Measurements from ENCODE around the gene LRRC63.

DNA sequence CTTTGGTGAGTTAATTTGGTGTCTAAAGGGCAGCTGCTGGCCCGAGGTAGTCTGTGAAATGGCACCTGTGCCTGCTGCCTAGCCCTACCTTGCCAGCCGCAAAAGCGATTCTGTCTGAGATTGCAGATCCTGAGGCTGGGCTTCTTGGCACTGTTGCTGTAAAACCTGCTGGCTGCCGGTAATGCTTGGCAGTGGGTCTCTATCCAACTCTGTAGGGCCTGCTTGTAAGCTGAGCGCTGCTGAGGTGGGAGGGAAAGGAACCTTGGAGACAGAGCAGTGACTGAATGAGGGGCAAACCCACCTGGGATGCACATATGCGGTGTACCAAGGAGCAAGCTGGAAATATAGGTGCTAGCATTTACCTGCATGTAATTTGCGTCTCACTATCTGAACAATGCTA, 41.5 kb upstream of the LRRC63 start:
- TF ChIP-seq, protein P1, sequence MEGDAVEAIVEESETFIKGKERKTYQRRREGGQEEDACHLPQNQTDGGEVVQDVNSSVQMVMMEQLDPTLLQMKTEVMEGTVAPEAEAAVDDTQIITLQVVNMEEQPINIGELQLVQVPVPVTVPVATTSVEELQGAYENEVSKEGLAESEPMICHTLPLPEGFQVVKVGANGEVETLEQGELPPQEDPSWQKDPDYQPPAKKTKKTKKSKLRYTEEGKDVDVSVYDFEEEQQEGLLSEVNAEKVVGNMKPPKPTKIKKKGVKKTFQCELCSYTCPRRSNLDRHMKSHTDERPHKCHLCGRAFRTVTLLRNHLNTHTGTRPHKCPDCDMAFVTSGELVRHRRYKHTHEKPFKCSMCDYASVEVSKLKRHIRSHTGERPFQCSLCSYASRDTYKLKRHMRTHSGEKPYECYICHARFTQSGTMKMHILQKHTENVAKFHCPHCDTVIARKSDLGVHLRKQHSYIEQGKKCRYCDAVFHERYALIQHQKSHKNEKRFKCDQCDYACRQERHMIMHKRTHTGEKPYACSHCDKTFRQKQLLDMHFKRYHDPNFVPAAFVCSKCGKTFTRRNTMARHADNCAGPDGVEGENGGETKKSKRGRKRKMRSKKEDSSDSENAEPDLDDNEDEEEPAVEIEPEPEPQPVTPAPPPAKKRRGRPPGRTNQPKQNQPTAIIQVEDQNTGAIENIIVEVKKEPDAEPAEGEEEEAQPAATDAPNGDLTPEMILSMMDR (IDR thresholded peaks at IDR 0.05), result no peak
- TF ChIP-seq POLR2A (IDR thresholded peaks at IDR 0.05), result no peak

Data from upper lobe of left lung (tissue), 4 donors.